ENCODE measurements around the gene MYL4.
A peak's percentile ranks its signal among the peaks of the same experiment; 100 is the strongest.
"Not testable (repeated sequence)": the region's sequence is repeated elsewhere in the genome, so short reads cannot be mapped to it uniquely, and the experiment has no call there.

The MYL4 gene

GRCh38 chr17:47222047-47222446 lies 12.9 kb downstream of the MYL4 start:
- DNase-seq, result no peak

GRCh38 chr17:47223007-47223406 lies 13.9 kb downstream of the MYL4 start:
- DNase-seq, result no peak

DNA sequence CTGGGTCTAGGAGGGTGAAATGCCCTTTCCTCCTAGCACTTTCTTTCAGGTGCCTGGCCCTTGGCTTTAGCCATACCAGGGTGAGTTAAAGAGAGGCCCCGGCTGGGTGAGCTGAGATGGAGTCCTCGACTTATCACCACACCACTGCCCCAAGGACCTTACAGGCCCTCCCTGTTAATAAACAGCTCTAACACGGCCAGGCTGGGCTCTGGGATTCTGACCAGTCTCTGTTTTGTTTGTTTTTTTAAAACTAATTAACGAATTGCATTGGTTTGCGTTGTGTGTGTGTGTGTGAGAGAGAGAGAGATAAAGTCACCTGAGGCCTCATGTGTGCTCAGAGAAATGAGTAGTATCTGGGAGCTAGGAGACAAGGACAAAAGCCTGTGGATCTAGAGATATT lies 14.3 kb downstream of the MYL4 start:
- DNase-seq, result no peak

DNA sequence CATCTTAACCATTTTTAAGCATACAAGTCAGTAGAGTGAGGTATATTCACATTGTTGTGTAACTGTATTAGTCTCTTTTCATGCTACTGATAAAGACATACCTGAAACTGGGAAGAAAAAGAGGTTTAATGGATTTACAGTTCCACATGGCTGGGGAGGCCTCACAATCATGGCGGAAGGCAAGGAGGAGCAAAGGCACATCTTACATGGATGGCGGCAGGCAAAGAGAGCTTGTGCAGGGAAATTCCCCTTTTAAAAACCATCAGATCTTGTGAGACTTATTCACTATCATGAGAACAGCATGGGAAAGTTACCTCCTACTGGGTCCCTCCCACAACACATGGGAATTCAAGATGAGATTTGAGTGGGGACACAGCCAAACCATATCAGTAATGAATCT lies 14.9 kb downstream of the MYL4 start:
- not testable (repeated sequence) for DNase-seq

GRCh38 chr17:47224966-47225365 lies 15.8 kb downstream of the MYL4 start:
- DNase-seq, result no peak

- DNase-seq, result no peak
These were observed 16.3 kb downstream of the MYL4 start for GRCh38 chr17:47225436-47225858.

GRCh38 chr17:47225911-47226688 lies 17.0 kb downstream of the MYL4 start:
- DNase-seq, result no peak

GRCh38 chr17:47227862-47228261 lies 18.7 kb downstream of the MYL4 start:
- no peak for DNase-seq

- peak; percentile 62 for DNase-seq
These were observed 20.6 kb downstream of the MYL4 start for GRCh38 chr17:47229535-47230443.

DNA sequence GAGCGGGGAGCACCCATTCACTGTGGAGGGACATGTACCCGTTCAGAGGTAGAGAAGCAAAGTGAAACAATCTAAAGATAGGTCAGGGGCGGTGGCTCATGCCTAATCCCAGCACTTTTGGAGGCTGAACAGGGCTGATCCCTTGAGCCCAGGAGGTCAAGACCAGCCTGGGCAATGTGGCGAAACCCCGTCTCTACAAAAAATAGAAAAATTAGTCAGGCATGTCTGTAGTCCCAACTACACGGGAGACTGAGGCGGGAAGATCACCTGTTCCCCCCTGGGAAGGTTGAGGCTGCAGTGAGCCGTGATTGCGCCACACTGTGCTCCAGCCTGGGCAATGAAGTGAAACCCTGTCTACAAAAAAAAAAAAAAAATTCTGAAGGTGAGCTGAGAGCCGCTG lies 21.7 kb downstream of the MYL4 start:
- DNase-seq, result no peak

DNA sequence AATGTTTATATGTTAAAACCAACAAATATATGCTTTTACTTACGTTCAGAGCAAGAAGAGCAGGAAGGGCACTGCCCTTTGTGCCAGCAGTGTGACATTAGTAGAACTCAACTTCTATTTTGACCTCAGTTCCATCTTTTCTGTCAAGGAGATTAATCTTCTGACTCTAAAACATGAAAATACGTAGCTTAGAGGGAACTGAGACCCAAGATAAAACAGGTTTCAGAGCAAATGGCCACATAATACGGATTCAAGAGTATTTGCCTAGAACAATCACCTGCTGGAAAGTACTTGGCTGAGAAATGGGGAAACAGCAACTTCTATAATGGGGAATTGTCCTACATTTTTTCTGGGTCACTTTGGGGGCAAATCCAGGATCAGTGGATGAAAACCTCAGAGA lies 22.2 kb downstream of the MYL4 start:
- DNase-seq, result no peak

- no peak for DNase-seq
These were observed 22.7 kb downstream of the MYL4 start for GRCh38 chr17:47231866-47232265.

GRCh38 chr17:47232465-47232864 lies 23.3 kb downstream of the MYL4 start:
- DNase-seq, result no peak

GRCh38 chr17:47235506-47235905 lies 26.4 kb downstream of the MYL4 start:
- no peak for DNase-seq

- DNase-seq, result no peak
These were observed 26.8 kb downstream of the MYL4 start for GRCh38 chr17:47235923-47236322.

DNA sequence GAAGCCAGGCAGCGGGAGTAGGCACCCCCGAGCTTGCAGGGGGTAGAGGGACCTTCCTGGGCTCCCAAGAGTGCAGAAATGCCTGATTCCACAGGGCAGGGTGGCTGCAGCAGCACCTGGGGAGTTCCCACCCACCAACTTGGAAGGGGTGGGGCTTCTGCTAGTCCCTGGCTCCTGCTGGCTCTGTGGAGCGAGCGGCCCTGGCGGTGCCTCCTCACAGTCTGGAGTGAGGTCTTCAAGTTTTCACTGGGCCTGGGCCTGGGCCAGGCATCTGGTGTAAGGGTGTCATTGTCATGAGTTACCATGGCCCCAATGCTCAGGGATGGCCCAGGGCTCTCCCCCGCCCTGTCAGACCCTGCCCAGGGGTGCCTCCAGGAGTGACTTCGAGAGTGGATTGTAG lies 28.7 kb downstream of the MYL4 start:
- DNase-seq, result no peak

DNA sequence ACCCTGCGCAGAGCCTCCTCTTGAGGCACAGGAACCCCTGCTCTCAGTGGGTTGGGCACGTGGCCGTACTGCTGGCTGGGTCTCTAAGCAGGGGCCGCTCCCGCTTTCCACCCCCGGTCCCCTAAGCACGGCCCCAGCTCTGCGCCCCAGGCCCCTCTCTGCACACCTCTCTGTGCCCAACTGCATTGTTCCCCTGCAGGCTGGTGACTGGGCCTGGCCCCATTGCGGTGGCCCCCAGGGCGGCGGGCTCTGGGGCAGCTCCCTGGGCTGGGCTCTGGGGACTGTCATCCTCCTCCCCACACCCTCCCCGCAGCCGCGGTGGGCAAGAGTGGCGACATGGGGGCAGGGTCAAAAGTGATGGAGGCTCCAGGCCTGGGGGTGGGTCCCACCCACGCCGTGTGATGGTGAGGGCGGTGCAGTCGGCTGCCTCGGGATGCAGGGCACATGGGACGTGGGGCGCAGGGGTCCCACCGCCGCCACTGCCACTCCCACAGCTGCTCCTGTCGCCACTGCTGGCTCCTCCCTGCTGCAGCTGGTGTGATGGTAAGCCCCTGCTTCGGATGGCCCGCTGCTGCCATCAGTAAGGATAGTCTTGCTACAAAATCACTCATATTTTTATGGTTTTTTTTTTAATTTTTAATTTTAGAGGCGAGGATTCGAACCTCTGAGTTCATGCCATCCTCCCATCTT lies 29.3 kb downstream of the MYL4 start:
- no peak for DNase-seq

GRCh38 chr17:47239619-47239966 lies 30.4 kb downstream of the MYL4 start:
- no peak for DNase-seq

- no peak for DNase-seq
These were observed 31.0 kb downstream of the MYL4 start for GRCh38 chr17:47239967-47240651.

GRCh38 chr17:47240806-47241205 lies 31.7 kb downstream of the MYL4 start:
- DNase-seq, result no peak

DNA sequence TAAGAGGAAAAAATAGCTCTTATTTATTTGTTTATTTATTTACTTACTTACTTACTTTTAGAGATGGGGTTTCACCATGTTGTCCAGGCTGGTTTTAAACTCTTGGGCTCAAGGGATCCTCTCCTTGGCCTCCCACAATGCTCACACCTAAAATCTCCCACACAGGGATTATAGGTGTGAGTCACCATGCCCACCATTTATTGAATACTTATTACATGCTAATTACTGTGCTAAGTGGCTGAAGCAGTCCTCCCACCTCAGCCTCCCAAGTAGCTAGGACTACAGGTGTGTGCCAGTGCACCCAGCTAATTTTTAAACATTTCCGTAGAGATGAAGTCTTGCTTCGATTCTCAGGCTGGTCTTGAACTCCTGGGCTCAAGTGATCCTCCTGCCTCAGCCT lies 33.5 kb downstream of the MYL4 start:
- no peak for DNase-seq

DNA sequence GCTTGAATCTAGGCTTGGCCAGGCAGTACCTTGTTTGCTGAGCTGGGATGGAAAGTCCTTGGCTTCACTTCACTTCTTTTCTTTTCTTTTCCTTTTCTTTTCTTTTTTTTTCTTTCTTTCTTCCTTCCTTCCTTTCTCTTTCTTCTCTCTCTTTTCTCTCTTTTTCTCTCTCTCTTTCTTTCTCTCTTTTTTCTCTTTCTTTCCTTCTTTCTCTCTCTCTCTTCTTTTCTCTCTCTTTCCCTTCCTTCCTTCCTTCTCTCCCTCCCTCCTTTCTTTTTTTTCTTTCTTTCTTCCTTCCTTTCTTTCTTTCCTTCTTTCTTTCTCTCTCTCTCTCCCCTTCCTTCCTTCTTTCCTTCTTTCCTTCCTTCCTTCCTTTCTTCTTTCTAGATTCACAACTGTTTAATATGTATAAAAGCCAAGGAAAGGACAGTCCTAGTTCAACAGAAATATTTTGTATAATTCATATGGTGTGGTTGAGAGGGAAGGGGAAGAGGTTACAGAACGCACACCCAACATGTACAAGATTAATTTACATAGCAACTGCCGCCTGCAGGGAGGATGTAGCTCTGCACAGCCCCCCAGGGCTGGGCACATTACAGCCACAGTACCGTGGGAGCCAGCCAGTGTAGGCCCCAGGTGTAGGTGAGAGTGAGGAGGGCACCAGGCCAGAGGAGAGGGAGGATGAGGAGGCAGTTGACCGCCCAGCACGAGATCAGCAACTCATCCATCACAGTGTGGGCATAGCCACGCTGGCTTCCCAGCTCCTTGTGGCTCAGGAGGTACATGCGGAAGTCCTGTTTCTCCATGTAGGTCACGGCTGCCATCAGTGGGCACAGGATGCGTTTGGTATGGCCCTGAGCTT lies 34.8 kb downstream of the MYL4 start:
- no peak for DNase-seq

All from activated gamma-delta T cell treated with Interleukin-2 at 50 U/mL for 16 hours (primary cell).